Endodermal cell (in vitro differentiated cells): ENCODE data around the gene SLX4IP. TPM values are rescaled to one million over a fixed set of nuclear protein-coding genes. Genes with fewer than 3 reads are reported as not detected.

Source experiments
- DNase-seq: peaks from one replicate; pipeline ENCODE4 v3.0.0-alpha.2; 2017
- H3K27ac ChIP-seq: 2 replicates; pipeline ENCODE4 v1.5.1; 2013; ENCODE audit warnings: mild to moderate bottlenecking, low read depth, low read length, moderate library complexity
- H3K27me3 ChIP-seq: 2 replicates; pipeline ENCODE4 v1.6.1; 2013; ENCODE audit warnings: mild to moderate bottlenecking, low read length, moderate library complexity; ENCODE audit not compliant: insufficient read depth, control insufficient read depth, poor library complexity, severe bottlenecking
- H3K36me3 ChIP-seq: 2 replicates; pipeline ENCODE4 v1.7.0; 2013; ENCODE audit warnings: mild to moderate bottlenecking, low read length, moderate library complexity; ENCODE audit not compliant: control insufficient read depth, insufficient read depth
- H3K4me1 ChIP-seq: one replicate; pipeline ENCODE4 v1.7.0; 2013; ENCODE audit warnings: low read length; ENCODE audit not compliant: control insufficient read depth, insufficient read depth
- H3K4me3 ChIP-seq: 2 replicates; pipeline ENCODE4 v1.5.1; 2013; ENCODE audit warnings: mild to moderate bottlenecking, low read length, moderate library complexity
- H3K9ac ChIP-seq: 2 replicates; pipeline ENCODE4 v1.6.1; 2013; ENCODE audit warnings: mild to moderate bottlenecking, low read length, moderate library complexity; ENCODE audit not compliant: poor library complexity, severe bottlenecking; ENCODE audit errors: extremely low read depth
- H3K9me3 ChIP-seq: 2 replicates; pipeline ENCODE4 v1.6.1; 2013; ENCODE audit warnings: mild to moderate bottlenecking, low read length, moderate library complexity; ENCODE audit not compliant: control insufficient read depth
- H3K27ac Mint-ChIP-seq: 2 replicates; pipeline ENCODE4 v1.8.0; 2020; ENCODE audit warnings: mixed read lengths
- H3K27me3 Mint-ChIP-seq: 2 replicates; pipeline ENCODE4 v1.8.0; 2021; ENCODE audit warnings: mild to moderate bottlenecking, mixed read lengths; ENCODE audit not compliant: insufficient read depth
- H3K36me3 Mint-ChIP-seq: 2 replicates; pipeline ENCODE4 v1.8.0; 2020; ENCODE audit warnings: low read depth, mixed read lengths
- H3K4me1 Mint-ChIP-seq: 2 replicates; pipeline ENCODE4 v1.8.0; 2020; ENCODE audit warnings: mixed read lengths
- H3K4me3 Mint-ChIP-seq: 2 replicates; pipeline ENCODE4 v1.8.0; 2020; ENCODE audit warnings: mild to moderate bottlenecking, moderate library complexity, mixed read lengths
- H3K9me3 Mint-ChIP-seq: 2 replicates; pipeline ENCODE4 v1.8.0; 2020; ENCODE audit warnings: mild to moderate bottlenecking, mixed read lengths
- WGBS, 2 experiments: methylation state at CpG; one replicate each; pipeline versions ENCODE4 v1.1.5 to v1.1.7; 2013; ENCODE audit warnings: missing lambda C conversion rate in 2 of 2, mixed read lengths in 1 of 2; ENCODE audit not compliant: insufficient coverage in 1 of 2, insufficient read length in 1 of 2; 5-methylcytosine and 5-hydroxymethylcytosine counted together
- total RNA-seq, 2 donors: library from RNA; stranded (reverse); fragmentation: NEBNext Ultra II Directional in 1 of 2; extraction: Animal tissue kit (Norgen Biotek cat#: 25700) in 1 of 2; gene quantifications; 2 replicates in 1 of 2; 3 replicates in 1 of 2; pipeline ENCODE4 v1.2.1, GENCODE V29; 2021
- TF ChIP-seq, protein P1 (sequence below): fragments of 200-600 bp; sonication (generic); conservative IDR thresholded peaks from 2 replicates; pipeline ENCODE4 v1.5.0; 2021; ENCODE audit warnings: antibody characterized with exemption, mild to moderate bottlenecking

Gene SLX4IP
- total RNA-seq, 2 donors from 2014 or later: 9.2 to 9.5 TPM

DNA sequence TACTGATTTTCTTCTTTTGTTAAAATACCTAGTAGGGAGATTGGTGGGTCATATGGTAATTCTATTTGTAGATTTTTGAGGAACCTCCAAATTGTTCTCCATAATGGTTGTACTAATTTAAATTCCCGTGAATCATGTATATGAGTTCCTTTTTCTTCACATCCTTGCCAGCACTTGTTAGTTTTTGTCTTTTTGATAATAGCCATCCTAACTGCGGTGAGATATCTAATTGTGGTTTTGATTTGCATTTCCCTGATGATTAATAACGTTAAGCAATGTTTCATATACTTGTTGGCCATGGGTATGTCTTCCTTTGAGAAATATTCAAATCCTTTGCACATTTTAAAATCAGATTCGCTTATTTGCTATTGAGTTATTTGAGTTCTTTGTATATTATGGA, 127.8 kb downstream of the SLX4IP start:
- DNase-seq: no peak
- 60 to 88% methylated on average over 1 to 4 of the region's 4 CpGs for WGBS, 2 experiments
- Mint-ChIP-seq H3K36me3 (peaks cover 25% of the 10 kb centered on the region), H3K27me3 (no peaks in the 10 kb centered on the region), H3K27ac (no peak overlapping the region), H3K4me3 (no peak overlapping the region), H3K9me3 (peaks cover 3% of the 10 kb centered on the region), H3K4me1 (peaks cover 23% of the 10 kb centered on the region)
- H3K4me3 ChIP-seq: no peak overlapping the region
- H3K4me1 ChIP-seq: peaks cover 3% of the 10 kb centered on the region
- peaks cover 13% of the 10 kb centered on the region for H3K9me3 ChIP-seq
- no peak overlapping the region for H3K27ac ChIP-seq
- no peaks in the 10 kb centered on the region for H3K36me3 ChIP-seq
- no peak overlapping the region for H3K9ac ChIP-seq
- H3K27me3 ChIP-seq: no peaks in the 10 kb centered on the region
- TF ChIP-seq, protein P1, sequence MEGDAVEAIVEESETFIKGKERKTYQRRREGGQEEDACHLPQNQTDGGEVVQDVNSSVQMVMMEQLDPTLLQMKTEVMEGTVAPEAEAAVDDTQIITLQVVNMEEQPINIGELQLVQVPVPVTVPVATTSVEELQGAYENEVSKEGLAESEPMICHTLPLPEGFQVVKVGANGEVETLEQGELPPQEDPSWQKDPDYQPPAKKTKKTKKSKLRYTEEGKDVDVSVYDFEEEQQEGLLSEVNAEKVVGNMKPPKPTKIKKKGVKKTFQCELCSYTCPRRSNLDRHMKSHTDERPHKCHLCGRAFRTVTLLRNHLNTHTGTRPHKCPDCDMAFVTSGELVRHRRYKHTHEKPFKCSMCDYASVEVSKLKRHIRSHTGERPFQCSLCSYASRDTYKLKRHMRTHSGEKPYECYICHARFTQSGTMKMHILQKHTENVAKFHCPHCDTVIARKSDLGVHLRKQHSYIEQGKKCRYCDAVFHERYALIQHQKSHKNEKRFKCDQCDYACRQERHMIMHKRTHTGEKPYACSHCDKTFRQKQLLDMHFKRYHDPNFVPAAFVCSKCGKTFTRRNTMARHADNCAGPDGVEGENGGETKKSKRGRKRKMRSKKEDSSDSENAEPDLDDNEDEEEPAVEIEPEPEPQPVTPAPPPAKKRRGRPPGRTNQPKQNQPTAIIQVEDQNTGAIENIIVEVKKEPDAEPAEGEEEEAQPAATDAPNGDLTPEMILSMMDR: no peak

DNA sequence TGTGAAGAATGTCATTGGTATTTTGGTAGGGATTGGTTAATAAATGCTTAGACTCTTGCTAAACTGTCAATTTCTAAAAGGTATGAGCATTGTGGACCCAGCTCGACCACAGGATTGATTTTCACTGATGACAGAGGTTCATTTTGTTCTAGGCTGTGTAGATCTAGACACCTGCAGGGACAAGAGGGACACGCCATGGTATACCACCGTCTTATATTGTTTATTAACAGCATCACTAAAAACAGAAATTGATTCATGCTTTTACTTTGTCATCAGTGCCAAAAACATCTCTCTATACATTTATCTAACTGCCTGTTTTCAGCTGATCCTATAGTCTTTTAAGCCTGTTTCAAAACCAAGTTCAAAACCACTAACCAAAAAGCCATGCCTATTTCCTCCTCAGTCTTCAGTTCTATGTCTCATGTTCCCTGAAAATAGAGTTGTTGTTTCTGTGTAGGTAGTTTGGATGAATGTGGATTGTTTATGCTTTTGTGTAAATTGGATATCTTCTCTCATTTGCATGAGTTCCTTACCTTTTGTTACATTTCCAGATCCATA, 128.9 kb downstream of the SLX4IP start:
- H3K27ac Mint-ChIP-seq: no peak overlapping the region
- peaks cover 3% of the 10 kb centered on the region for H3K9me3 Mint-ChIP-seq
- no peak overlapping the region for H3K9ac ChIP-seq
- no peak overlapping the region for H3K27ac ChIP-seq
- TF ChIP-seq, protein P1: no peak
- H3K4me1 Mint-ChIP-seq: peaks cover 20% of the 10 kb centered on the region
- 92 to 100% methylated on average over 1 to 3 of the region's 3 CpGs for WGBS, 2 experiments
- no peaks in the 10 kb centered on the region for H3K27me3 Mint-ChIP-seq
- no peaks in the 10 kb centered on the region for H3K27me3 ChIP-seq
- no peak overlapping the region for H3K4me3 ChIP-seq
- H3K9me3 ChIP-seq: peaks cover 13% of the 10 kb centered on the region
- peaks cover 10% of the 10 kb centered on the region for H3K4me1 ChIP-seq
- no peaks in the 10 kb centered on the region for H3K36me3 ChIP-seq
- H3K36me3 Mint-ChIP-seq: peaks cover 25% of the 10 kb centered on the region
- no peak for DNase-seq
- H3K4me3 Mint-ChIP-seq: no peak overlapping the region

DNA sequence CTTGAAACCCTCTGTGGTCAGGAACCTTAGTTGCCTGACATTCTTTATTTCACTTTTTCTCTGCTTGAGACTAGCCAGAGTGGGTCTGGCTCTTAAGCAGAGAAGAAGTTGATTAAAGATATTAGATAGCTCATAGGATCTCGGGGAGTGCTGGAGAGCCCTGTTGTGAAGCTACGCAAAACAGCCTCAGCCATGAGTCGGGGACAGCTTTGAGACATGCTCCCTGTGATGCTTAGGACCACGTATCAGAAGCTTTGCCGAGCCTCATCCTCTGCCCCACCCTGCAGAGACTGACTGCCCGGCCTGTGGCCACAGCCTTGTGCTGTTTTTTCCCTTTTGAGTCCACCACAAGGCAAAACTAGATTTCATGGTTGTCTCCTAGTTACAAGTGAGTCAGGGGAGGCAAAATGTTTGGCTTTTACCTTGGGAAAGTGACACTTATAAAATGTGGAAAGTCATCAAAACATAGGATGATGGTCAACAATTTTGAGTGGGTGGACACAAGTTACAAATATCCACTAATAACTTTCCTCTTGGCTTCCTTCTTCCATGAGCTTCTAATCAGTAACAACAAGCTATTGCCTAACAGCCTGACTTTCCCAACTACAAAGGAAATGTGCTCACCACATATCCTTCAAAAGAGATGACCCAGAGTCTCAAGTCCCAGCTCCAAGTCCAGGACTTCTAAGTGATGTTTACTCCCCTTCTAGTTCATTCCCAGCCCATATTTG, 130.3 kb downstream of the SLX4IP start:
- peaks cover 28% of the 10 kb centered on the region for H3K36me3 Mint-ChIP-seq
- H3K27ac ChIP-seq: peak overlapping the region; percentile 41

More for the DNA sequence above, 130.3 kb downstream of the SLX4IP start:
- H3K4me3 ChIP-seq: no peak overlapping the region
- H3K9ac ChIP-seq: no peak overlapping the region
- TF ChIP-seq, protein P1: no peak
- peaks cover 10% of the 10 kb centered on the region for H3K4me1 ChIP-seq
- peaks cover 3% of the 10 kb centered on the region for H3K9me3 Mint-ChIP-seq
- no peak overlapping the region for H3K4me3 Mint-ChIP-seq
- H3K27me3 Mint-ChIP-seq: no peaks in the 10 kb centered on the region
- WGBS, 2 experiments: 62 to 73% methylated on average over 4 to 6 of the region's 6 CpGs
- no peak overlapping the region for H3K27ac Mint-ChIP-seq
- peaks cover 13% of the 10 kb centered on the region for H3K9me3 ChIP-seq
- peaks cover 19% of the 10 kb centered on the region for H3K4me1 Mint-ChIP-seq
- no peaks in the 10 kb centered on the region for H3K27me3 ChIP-seq
- no peaks in the 10 kb centered on the region for H3K36me3 ChIP-seq
- DNase-seq: no peak
